Measurements from ENCODE around the gene KIF13A.
A peak's percentile ranks its signal among the peaks of the same experiment; 100 is the strongest.
"Not testable (repeated sequence)": the region's sequence is repeated elsewhere in the genome, so short reads cannot be mapped to it uniquely, and the experiment has no call there.

The KIF13A gene

GRCh38 chr6:17919496-17919895, 67.9 kb downstream of the KIF13A start:
- H3K27ac ChIP-seq, result no peak overlapping the region
- POLR2A ChIA-PET (ENCODE audit: low non-redundant PET), result no interaction called here
- CTCF ChIA-PET, result no interaction called here
- no peak for TF ChIP-seq CTCF (conservative IDR thresholded peaks at IDR 0.05; ENCODE audit: low read depth)
- DNase-seq (ENCODE audit: low spot score), result no peak

GRCh38 chr6:17917837-17918763, 69.3 kb downstream of the KIF13A start:
- POLR2A ChIA-PET (ENCODE audit: low non-redundant PET), result no interaction called here
- no peak for TF ChIP-seq CTCF (conservative IDR thresholded peaks at IDR 0.05; ENCODE audit: low read depth)
- DNase-seq (ENCODE audit: low spot score), result no peak
- CTCF ChIA-PET, result no interaction called here
- H3K27ac ChIP-seq, result no peak overlapping the region

GRCh38 chr6:17914651-17915050, 72.8 kb downstream of the KIF13A start:
- no peak overlapping the region for H3K27ac ChIP-seq
- ChIA-PET POLR2A (ENCODE audit: low non-redundant PET) (no interaction called here), CTCF (no interaction called here)
- TF ChIP-seq CTCF (conservative IDR thresholded peaks at IDR 0.05; ENCODE audit: low read depth), result no peak
- DNase-seq (ENCODE audit: low spot score), result no peak

- ChIA-PET CTCF (interaction anchor here (0.5 kb wide), 1 partner anchor 722 kb away, joined by 4 read pairs; no protein-coding TSS in a partner anchor), POLR2A (ENCODE audit: low non-redundant PET) (no interaction called here)
- no peak overlapping the region for H3K27ac ChIP-seq
- TF ChIP-seq CTCF (conservative IDR thresholded peaks at IDR 0.05; ENCODE audit: low read depth), result no peak
- DNase-seq (ENCODE audit: low spot score), result no peak
Observed at GRCh38 chr6:17912521-17912920, 74.9 kb downstream of the KIF13A start.

- H3K27ac ChIP-seq; POLR2A ChIA-PET (ENCODE audit: low non-redundant PET); DNase-seq (ENCODE audit: low spot score); CTCF ChIA-PET: not testable (repeated sequence)
Observed at GRCh38 chr6:17911656-17912055, 75.8 kb downstream of the KIF13A start.

- ChIA-PET POLR2A (ENCODE audit: low non-redundant PET) (no interaction called here), CTCF (interaction anchor here (0.7 to 0.8 kb wide), 2 partner anchors 14 to 1074 kb away, joined by 3 to 4 read pairs; no protein-coding TSS in a partner anchor)
- no peak for DNase-seq (ENCODE audit: low spot score)
- H3K27ac ChIP-seq, result no peak overlapping the region
- TF ChIP-seq CTCF (conservative IDR thresholded peaks at IDR 0.05; ENCODE audit: low read depth), result no peak
Observed at GRCh38 chr6:17910189-17910588, 77.2 kb downstream of the KIF13A start.

GRCh38 chr6:17908831-17909230, 78.6 kb downstream of the KIF13A start:
- ChIA-PET CTCF (no interaction called here), POLR2A (ENCODE audit: low non-redundant PET) (no interaction called here)
- DNase-seq (ENCODE audit: low spot score), result no peak
- H3K27ac ChIP-seq, result peak overlapping the region; percentile 40; the same call in 1 of the 2 replicates
- no peak for TF ChIP-seq CTCF (conservative IDR thresholded peaks at IDR 0.05; ENCODE audit: low read depth)

Data from RWPE1 (cell line).